Measurements from ENCODE around the gene ARHGEF28. TPM values are rescaled to one million over a fixed set of nuclear protein-coding genes. Genes with fewer than 3 reads are reported as not detected.

ARHGEF28 gene
- total RNA-seq, 1 donor from 2014 or later, result 9.3 TPM

DNA sequence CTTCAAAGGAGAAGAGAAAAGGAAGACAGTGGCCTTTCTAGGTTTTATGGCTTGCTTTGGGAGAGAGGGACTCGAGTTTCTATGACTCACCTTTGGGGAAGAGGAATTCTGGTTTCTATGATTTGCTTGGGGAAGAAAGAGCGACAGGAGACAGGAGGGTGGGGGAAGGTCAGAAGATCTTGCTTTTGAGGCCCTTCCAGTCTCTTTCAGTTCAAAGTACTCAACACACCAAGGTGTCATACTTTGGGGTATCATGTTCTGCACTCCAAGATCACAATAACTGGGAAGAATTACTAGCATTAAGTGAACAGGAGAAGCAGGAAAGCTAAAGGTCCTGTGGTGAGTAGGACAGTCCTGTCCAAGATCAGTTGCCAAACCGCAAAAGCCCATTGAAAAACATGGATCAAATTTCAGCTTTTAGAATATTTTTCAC lies 324.5 kb downstream of the ARHGEF28 start:
- Mint-ChIP-seq H3K36me3 (ENCODE audit: low read depth) (no peaks in the 10 kb centered on the region), H3K4me3 (ENCODE audit: unreplicated experiment) (no peak overlapping the region), H3K27ac (ENCODE audit: unreplicated experiment) (no peak overlapping the region), H3K9me3 (ENCODE audit: low read depth) (no peaks in the 10 kb centered on the region), H3K4me1 (ENCODE audit: low read depth) (peaks cover 36% of the 10 kb centered on the region), H3K27me3 (ENCODE audit: low read depth) (no peaks in the 10 kb centered on the region)
- DNase-seq (ENCODE audit: low spot score), result no peak
- TF ChIP-seq, protein P1, sequence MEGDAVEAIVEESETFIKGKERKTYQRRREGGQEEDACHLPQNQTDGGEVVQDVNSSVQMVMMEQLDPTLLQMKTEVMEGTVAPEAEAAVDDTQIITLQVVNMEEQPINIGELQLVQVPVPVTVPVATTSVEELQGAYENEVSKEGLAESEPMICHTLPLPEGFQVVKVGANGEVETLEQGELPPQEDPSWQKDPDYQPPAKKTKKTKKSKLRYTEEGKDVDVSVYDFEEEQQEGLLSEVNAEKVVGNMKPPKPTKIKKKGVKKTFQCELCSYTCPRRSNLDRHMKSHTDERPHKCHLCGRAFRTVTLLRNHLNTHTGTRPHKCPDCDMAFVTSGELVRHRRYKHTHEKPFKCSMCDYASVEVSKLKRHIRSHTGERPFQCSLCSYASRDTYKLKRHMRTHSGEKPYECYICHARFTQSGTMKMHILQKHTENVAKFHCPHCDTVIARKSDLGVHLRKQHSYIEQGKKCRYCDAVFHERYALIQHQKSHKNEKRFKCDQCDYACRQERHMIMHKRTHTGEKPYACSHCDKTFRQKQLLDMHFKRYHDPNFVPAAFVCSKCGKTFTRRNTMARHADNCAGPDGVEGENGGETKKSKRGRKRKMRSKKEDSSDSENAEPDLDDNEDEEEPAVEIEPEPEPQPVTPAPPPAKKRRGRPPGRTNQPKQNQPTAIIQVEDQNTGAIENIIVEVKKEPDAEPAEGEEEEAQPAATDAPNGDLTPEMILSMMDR (IDR thresholded peaks at IDR 0.05), result no peak

DNA sequence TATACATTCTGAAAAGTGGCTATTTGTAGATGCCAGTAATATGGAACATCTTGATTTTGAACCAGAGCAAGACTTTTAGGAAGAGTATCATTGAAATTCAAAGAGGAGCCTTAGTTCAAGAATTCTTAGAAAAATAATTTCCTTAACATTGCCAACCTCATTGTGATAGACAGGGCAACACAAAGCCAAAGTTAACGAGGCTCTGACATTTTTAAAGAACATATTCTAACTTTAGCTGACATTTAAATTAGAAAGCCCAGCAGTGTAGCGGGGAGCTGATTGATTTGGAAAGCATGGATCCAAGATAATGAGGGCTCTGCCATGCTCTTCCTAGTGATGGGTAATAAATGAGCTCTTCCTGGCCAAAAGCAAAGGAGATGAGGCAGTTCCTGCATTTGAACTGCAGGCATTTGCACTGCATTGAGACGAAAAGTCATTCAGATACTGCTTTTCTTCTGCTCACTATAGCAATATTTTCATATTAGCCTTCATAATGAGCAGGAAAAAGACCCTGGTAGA lies 325.0 kb downstream of the ARHGEF28 start:
- H3K4me1 Mint-ChIP-seq (ENCODE audit: low read depth), result peaks cover 36% of the 10 kb centered on the region
- DNase-seq (ENCODE audit: low spot score), result no peak
- no peaks in the 10 kb centered on the region for H3K36me3 Mint-ChIP-seq (ENCODE audit: low read depth)
- TF ChIP-seq, protein P1 (IDR thresholded peaks at IDR 0.05), result no peak
- no peak overlapping the region for H3K27ac Mint-ChIP-seq (ENCODE audit: unreplicated experiment)
- H3K27me3 Mint-ChIP-seq (ENCODE audit: low read depth), result no peaks in the 10 kb centered on the region
- H3K4me3 Mint-ChIP-seq (ENCODE audit: unreplicated experiment), result no peak overlapping the region
- no peaks in the 10 kb centered on the region for H3K9me3 Mint-ChIP-seq (ENCODE audit: low read depth)

DNA sequence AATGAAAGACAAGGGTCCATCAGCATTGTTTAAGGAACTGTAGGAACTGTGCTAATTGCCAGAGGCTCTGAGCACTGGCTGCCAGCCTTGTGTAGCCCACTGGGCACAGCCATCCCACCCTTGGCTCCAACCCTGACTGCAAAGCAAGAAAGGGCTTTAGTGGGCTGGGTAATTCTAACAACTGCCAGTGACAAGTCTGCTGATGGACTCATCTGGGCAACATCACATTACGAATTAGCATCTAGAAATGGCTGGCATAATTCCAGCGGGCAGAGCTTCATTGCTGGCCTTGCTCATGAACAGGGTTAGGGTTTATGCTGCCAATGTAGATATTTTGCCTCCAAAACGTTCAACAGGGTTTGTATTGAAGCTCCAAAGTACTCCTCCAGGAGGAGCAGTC lies 326.9 kb downstream of the ARHGEF28 start:
- Mint-ChIP-seq H3K36me3 (ENCODE audit: low read depth) (no peaks in the 10 kb centered on the region), H3K9me3 (ENCODE audit: low read depth) (no peaks in the 10 kb centered on the region), H3K27ac (ENCODE audit: unreplicated experiment) (no peak overlapping the region), H3K4me1 (ENCODE audit: low read depth) (peaks cover 25% of the 10 kb centered on the region), H3K4me3 (ENCODE audit: unreplicated experiment) (no peak overlapping the region), H3K27me3 (ENCODE audit: low read depth) (no peaks in the 10 kb centered on the region)
- TF ChIP-seq, protein P1 (IDR thresholded peaks at IDR 0.05), result no peak
- no peak for DNase-seq (ENCODE audit: low spot score)

DNA sequence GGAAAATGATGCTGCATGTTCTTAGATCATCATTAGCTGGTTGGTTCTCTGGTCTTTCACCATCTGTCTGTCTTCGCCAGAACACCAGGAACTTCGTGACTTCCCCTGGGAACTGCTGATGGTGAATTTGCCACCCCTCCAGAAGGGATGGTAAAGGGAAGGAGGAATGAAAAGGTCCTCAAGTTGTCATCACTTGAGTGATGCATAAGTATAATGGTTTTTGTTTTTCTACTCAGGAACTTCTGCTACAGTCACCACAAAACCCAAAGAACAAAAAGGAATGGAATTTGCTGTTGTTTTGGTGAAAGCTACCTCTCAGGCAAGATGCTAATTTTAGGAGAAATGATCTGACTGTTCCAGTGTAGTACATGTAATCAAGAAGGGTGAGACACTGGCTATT lies 328.4 kb downstream of the ARHGEF28 start:
- no peak overlapping the region for H3K4me3 Mint-ChIP-seq (ENCODE audit: unreplicated experiment)
- H3K27me3 Mint-ChIP-seq (ENCODE audit: low read depth), result no peaks in the 10 kb centered on the region
- no peak for DNase-seq (ENCODE audit: low spot score)
- H3K4me1 Mint-ChIP-seq (ENCODE audit: low read depth), result peaks cover 10% of the 10 kb centered on the region
- no peaks in the 10 kb centered on the region for H3K9me3 Mint-ChIP-seq (ENCODE audit: low read depth)
- H3K36me3 Mint-ChIP-seq (ENCODE audit: low read depth), result no peaks in the 10 kb centered on the region
- TF ChIP-seq, protein P1 (IDR thresholded peaks at IDR 0.05), result no peak
- H3K27ac Mint-ChIP-seq (ENCODE audit: unreplicated experiment), result no peak overlapping the region

DNA sequence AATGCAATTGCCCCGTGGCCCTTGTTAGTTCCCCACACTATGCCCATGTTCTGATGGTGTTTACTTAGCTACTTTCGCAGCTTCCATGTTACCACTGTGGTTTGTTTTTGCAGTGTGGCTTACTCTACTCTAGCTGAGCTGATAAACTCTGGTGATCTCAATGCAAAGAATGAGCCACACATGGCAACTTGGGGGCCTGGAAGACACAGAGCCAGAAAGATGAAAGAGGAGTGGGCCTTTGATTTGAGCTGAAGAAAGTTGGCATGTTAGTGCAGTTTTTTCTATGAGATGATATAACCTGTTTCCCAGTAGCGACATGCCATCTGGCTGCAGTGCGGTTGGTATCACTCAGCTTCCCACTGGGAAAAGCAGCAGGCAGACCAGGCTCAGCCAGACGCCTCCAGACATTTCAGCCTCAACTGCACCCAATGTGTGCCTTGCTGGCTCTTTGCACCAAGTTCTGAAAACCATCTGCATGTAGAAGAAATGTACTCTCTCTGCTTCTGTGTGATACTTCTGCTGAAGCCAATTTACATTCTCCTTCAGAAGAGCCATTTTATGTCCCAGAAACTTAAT lies 329.4 kb downstream of the ARHGEF28 start:
- TF ChIP-seq, protein P1 (IDR thresholded peaks at IDR 0.05), result no peak
- no peaks in the 10 kb centered on the region for H3K9me3 Mint-ChIP-seq (ENCODE audit: low read depth)
- no peak overlapping the region for H3K4me3 Mint-ChIP-seq (ENCODE audit: unreplicated experiment)
- DNase-seq (ENCODE audit: low spot score), result no peak
- H3K4me1 Mint-ChIP-seq (ENCODE audit: low read depth), result peaks cover 7% of the 10 kb centered on the region
- H3K27me3 Mint-ChIP-seq (ENCODE audit: low read depth), result no peaks in the 10 kb centered on the region
- H3K27ac Mint-ChIP-seq (ENCODE audit: unreplicated experiment), result no peak overlapping the region
- no peaks in the 10 kb centered on the region for H3K36me3 Mint-ChIP-seq (ENCODE audit: low read depth)

Data from chondrocyte (in vitro differentiated cells).